ENCODE results near the gene LRIG2.
"Not testable (repeated sequence)": the region's sequence is repeated elsewhere in the genome, so short reads cannot be mapped to it uniquely, and the experiment has no call there.

LRIG2 gene

GRCh38 chr1:113072757-113073478 lies at the start of gene LRIG2:
Gene LRIG2, plus strand, starts transcription at chr1:113073198. Its CDS starts 209 bp downstream, at chr1:113073407.
- TF ChIP-seq CTCF (IDR thresholded peaks at IDR 0.05; ENCODE audit: low read length, missing control alignments) = peak; percentile 81
- H3K4me3 ChIP-seq (replicated peaks; ENCODE audit: low read depth, low read length) = peak within 1 kb of the TSS; percentile 96
- DNase-seq (ENCODE audit: low read depth) = peak; percentile 98

- not testable (repeated sequence) for DNase-seq (ENCODE audit: low read depth); H3K4me3 ChIP-seq (replicated peaks; ENCODE audit: low read depth, low read length)
Measured at GRCh38 chr1:113023316-113023715, 49.7 kb upstream of the LRIG2 start.

- TF ChIP-seq CTCF (IDR thresholded peaks at IDR 0.05; ENCODE audit: low read length, missing control alignments) = no peak
- H3K4me3 ChIP-seq (replicated peaks; ENCODE audit: low read depth, low read length) = no peak overlapping the region
- no peak for DNase-seq (ENCODE audit: low read depth)
Measured at GRCh38 chr1:113027007-113027406, 46.0 kb upstream of the LRIG2 start.

- no peak overlapping the region for H3K4me3 ChIP-seq (replicated peaks; ENCODE audit: low read depth, low read length)
- no peak for TF ChIP-seq CTCF (IDR thresholded peaks at IDR 0.05; ENCODE audit: low read length, missing control alignments)
- no peak for DNase-seq (ENCODE audit: low read depth)
Measured at GRCh38 chr1:113027449-113027848, 45.5 kb upstream of the LRIG2 start.

- no peak overlapping the region for H3K4me3 ChIP-seq (replicated peaks; ENCODE audit: low read depth, low read length)
- no peak for DNase-seq (ENCODE audit: low read depth)
- TF ChIP-seq CTCF (IDR thresholded peaks at IDR 0.05; ENCODE audit: low read length, missing control alignments) = no peak
Measured at GRCh38 chr1:113029822-113030221, 43.2 kb upstream of the LRIG2 start.

- no peak for TF ChIP-seq CTCF (IDR thresholded peaks at IDR 0.05; ENCODE audit: low read length, missing control alignments)
- no peak overlapping the region for H3K4me3 ChIP-seq (replicated peaks; ENCODE audit: low read depth, low read length)
- no peak for DNase-seq (ENCODE audit: low read depth)
Measured at GRCh38 chr1:113031171-113031933, 41.6 kb upstream of the LRIG2 start.

GRCh38 chr1:113035086-113035485 lies 37.9 kb upstream of the LRIG2 start:
- H3K4me3 ChIP-seq (replicated peaks; ENCODE audit: low read depth, low read length) = no peak overlapping the region
- no peak for TF ChIP-seq CTCF (IDR thresholded peaks at IDR 0.05; ENCODE audit: low read length, missing control alignments)
- no peak for DNase-seq (ENCODE audit: low read depth)

All from fibroblast of pulmonary artery (primary cell).